Vein endothelial cell (primary cell): ENCODE data around the gene LRSAM1. TPM values are rescaled to one million over a fixed set of nuclear protein-coding genes. Genes with fewer than 3 reads are reported as not detected.
A peak's percentile ranks its signal among the peaks of the same experiment; 100 is the strongest.

Experiments
- small RNA-seq: library from RNA; depleted of rRNA; stranded (forward); fragments of <200 nt; gene quantifications from one replicate; pipeline ENCODE3, GENCODE V24; 2012
- total RNA-seq: library from RNA; depleted of rRNA; stranded (reverse); fragments of >200 nt; gene quantifications from 2 replicates; pipeline ENCODE4 v1.2.3, GENCODE V29; 2012

LRSAM1 gene
- 17.6 and 26.1 TPM in 2 replicates for total RNA-seq

GRCh38 chr9:127450830-127451607 lies at the start of gene LRSAM1, which contains the start of gene RPL12:
LRSAM1 (plus strand) TSS chr9:127451510; CDS start chr9:127454528, 3,018 bp downstream.
RPL12 (minus strand) TSS chr9:127451406; CDS start chr9:127451317, 89 bp downstream.

GRCh38 chr9:127423934-127424675 lies 27.2 kb upstream of the LRSAM1 start, which contains the start of gene ZNF79:
ZNF79 (plus strand) TSS chr9:127424382; CDS start chr9:127424788, 406 bp downstream.

Small RNAs within 50 kb of the gene (small RNA-seq; reads per million reads assigned to genes)
- gene RF00019: not detected
- 299 reads per million, percentile 99 among the genes with 10 or more reads in this experiment for gene SNORA65

Other genes with a start within 250 kb of the LRSAM1 start
- gene GARNL3, start 186.7 kb upstream of the LRSAM1 start, total RNA-seq: 8.2 and 9.5 TPM in 2 replicates
- 12.1 and 17.3 TPM in 2 replicates for gene SLC2A8, start 54.3 kb upstream of the LRSAM1 start, total RNA-seq
- gene ZNF79, start 27.1 kb upstream of the LRSAM1 start, total RNA-seq: 14.4 and 14.9 TPM in 2 replicates
- 1,603 and 1,765 TPM in 2 replicates for gene RPL12, start 104 bp upstream of the LRSAM1 start, total RNA-seq
- gene STXBP1, start 160.8 kb downstream of the LRSAM1 start, total RNA-seq: 13.4 and 35.3 TPM in 2 replicates